CD14-positive monocyte (primary cell): Measurements from ENCODE around the gene SPX. TPM values are rescaled to one million over a fixed set of nuclear protein-coding genes. Genes with fewer than 3 reads are reported as not detected.

ENCODE experiments used
- DNase-seq, 3 donors: peaks; one replicate each; pipeline ENCODE4 v3.0.0-alpha.2; 2011 to 2022
- H2AFZ ChIP-seq: 2 replicates; pipeline ENCODE4 v1.6.0; 2012; ENCODE audit warnings: mild to moderate bottlenecking, low read depth, low read length, inconsistent platforms; ENCODE audit not compliant: insufficient read depth, poor library complexity, severe bottlenecking
- H3K27ac ChIP-seq, 2 donors: 1 replicate in 1 of 2; 2 replicates in 1 of 2; pipeline ENCODE4 v1.5.1; 2012 to 2013; ENCODE audit warnings: low read length in 2 of 2, control low read depth in 1 of 2, inconsistent platforms in 1 of 2, low read depth in 1 of 2, mild to moderate bottlenecking in 1 of 2
- H3K27me3 ChIP-seq, 2 donors: one replicate each; pipeline versions ENCODE4 v1.6.0 to v1.6.1; 2011 to 2013; ENCODE audit warnings: low read length in 2 of 2; ENCODE audit not compliant: control insufficient read depth in 2 of 2, insufficient read depth in 2 of 2
- H3K36me3 ChIP-seq, 2 donors: replicated peaks in 1 of 2; 1 replicate in 1 of 2; 2 replicates in 1 of 2; pipeline versions ENCODE4 v1.5.1 to v1.6.1; 2012 to 2013; ENCODE audit warnings: low read length in 2 of 2, control low read depth in 1 of 2, inconsistent platforms in 1 of 2, mild to moderate bottlenecking in 1 of 2; ENCODE audit not compliant: insufficient read depth in 2 of 2, control insufficient read depth in 1 of 2
- H3K4me1 ChIP-seq, 2 donors: 1 replicate in 1 of 2; 2 replicates in 1 of 2; pipeline versions ENCODE4 v1.5.1 to v1.6.1; 2012 to 2013; ENCODE audit warnings: low read length in 2 of 2, control low read depth in 1 of 2, inconsistent platforms in 1 of 2, mild to moderate bottlenecking in 1 of 2, moderate library complexity in 1 of 2; ENCODE audit not compliant: insufficient read depth in 2 of 2, control insufficient read depth in 1 of 2
- H3K4me2 ChIP-seq: replicated peaks from 2 replicates; pipeline ENCODE3; 2012; ENCODE audit warnings: low read length, moderate library complexity, mild to moderate bottlenecking; ENCODE audit not compliant: poor library complexity, severe bottlenecking; ENCODE audit errors: extremely low read depth
- H3K4me3 ChIP-seq, 3 experiments: fragments of 200-600 bp in 1 of 3; sonication (generic) in 1 of 3; replicated peaks in 1 of 3; 1 replicate in 2 of 3; 2 replicates in 1 of 3; pipeline ENCODE4 v1.5.1; 2011 to 2013; ENCODE audit warnings: low read length in 3 of 3, mild to moderate bottlenecking in 3 of 3, control low read depth in 2 of 3, low read depth in 2 of 3, inconsistent platforms in 1 of 3, moderate library complexity in 1 of 3
- H3K79me2 ChIP-seq: 2 replicates; pipeline ENCODE4 v1.6.0; 2012; ENCODE audit warnings: mild to moderate bottlenecking, control low read depth, inconsistent platforms, low read length, moderate library complexity; ENCODE audit not compliant: insufficient read depth
- H3K9ac ChIP-seq: 2 replicates; pipeline ENCODE4 v1.6.0; 2017; ENCODE audit warnings: low read length, mild to moderate bottlenecking; ENCODE audit not compliant: insufficient read depth, poor library complexity, severe bottlenecking
- H3K9me3 ChIP-seq, 2 donors: replicated peaks in 1 of 2; 1 replicate in 1 of 2; 2 replicates in 1 of 2; pipeline versions ENCODE4 v1.5.1 to v1.6.1; 2012 to 2013; ENCODE audit warnings: low read length in 2 of 2, control low read depth in 1 of 2; ENCODE audit not compliant: control insufficient read depth in 1 of 2, insufficient read depth in 1 of 2
- H4K20me1 ChIP-seq: 2 replicates; pipeline ENCODE4 v1.6.0; 2012; ENCODE audit warnings: mild to moderate bottlenecking, low read length, control low read depth, moderate library complexity; ENCODE audit not compliant: insufficient read depth
- H3K27ac Mint-ChIP-seq, 7 donors: one replicate each; pipeline ENCODE4 v1.8.0; 2020; ENCODE audit warnings: mild to moderate bottlenecking in 7 of 7, mixed read lengths in 7 of 7, moderate library complexity in 6 of 7, inconsistent platforms in 2 of 7
- H3K27me3 Mint-ChIP-seq, 3 donors: one replicate each; pipeline ENCODE4 v1.8.0; 2021 to 2022; ENCODE audit warnings: low read depth in 3 of 3, mild to moderate bottlenecking in 3 of 3, mixed read lengths in 3 of 3, moderate library complexity in 3 of 3, inconsistent platforms in 1 of 3
- H3K36me3 Mint-ChIP-seq, 2 donors: one replicate each; pipeline ENCODE4 v1.8.0; 2020; ENCODE audit warnings: mixed read lengths in 2 of 2, inconsistent platforms in 1 of 2, mild to moderate bottlenecking in 1 of 2
- H3K4me1 Mint-ChIP-seq: one replicate; pipeline ENCODE4 v1.8.0; 2020; ENCODE audit warnings: mild to moderate bottlenecking, mixed read lengths
- H3K4me3 Mint-ChIP-seq, 2 donors: one replicate each; pipeline ENCODE4 v1.8.0; 2020; ENCODE audit warnings: mild to moderate bottlenecking in 2 of 2, mixed read lengths in 2 of 2, moderate library complexity in 1 of 2
- H3K9me3 Mint-ChIP-seq, 7 donors: one replicate each; pipeline ENCODE4 v1.8.0; 2020 to 2022; ENCODE audit warnings: mixed read lengths in 7 of 7, mild to moderate bottlenecking in 6 of 7, moderate library complexity in 6 of 7, inconsistent platforms in 2 of 7
- WGBS: methylation state at CpG from one replicate; pipeline ENCODE4 v1.1.5; 2013; ENCODE audit warnings: missing lambda C conversion rate; ENCODE audit not compliant: insufficient coverage; 5-methylcytosine and 5-hydroxymethylcytosine counted together
- intact Hi-C, 2 donors: fragments of 100-400 bp; cut with micrococcal nuclease; formaldehyde crosslinking; loops; one replicate each; pipeline versions ENCODE4 v1.15.0 to v1.15.1; 2023
- polyA plus RNA-seq, 3 donors: library from polyadenylated mRNA; depleted of rRNA in 1 of 3; unstranded in 2 of 3; stranded (reverse) in 1 of 3; fragments of 300-500 nt in 2 of 3; fragments of >200 nt in 1 of 3; fragmentation: Illumina TruSeq in 2 of 3; gene quantifications; 1 replicate in 2 of 3; 2 replicates in 1 of 3; pipeline ENCODE4 v1.2.3, GENCODE V29; 2012 to 2021
- TF ChIP-seq, protein P1 (sequence below): fragments of 200-600 bp; IDR thresholded peaks from one replicate; pipeline ENCODE4 v1.8.0; 2022; ENCODE audit warnings: antibody characterized with exemption, mild to moderate bottlenecking

SPX gene
- polyA plus RNA-seq, 3 donors: 0.21 TPM; not detected in 2

DNA sequence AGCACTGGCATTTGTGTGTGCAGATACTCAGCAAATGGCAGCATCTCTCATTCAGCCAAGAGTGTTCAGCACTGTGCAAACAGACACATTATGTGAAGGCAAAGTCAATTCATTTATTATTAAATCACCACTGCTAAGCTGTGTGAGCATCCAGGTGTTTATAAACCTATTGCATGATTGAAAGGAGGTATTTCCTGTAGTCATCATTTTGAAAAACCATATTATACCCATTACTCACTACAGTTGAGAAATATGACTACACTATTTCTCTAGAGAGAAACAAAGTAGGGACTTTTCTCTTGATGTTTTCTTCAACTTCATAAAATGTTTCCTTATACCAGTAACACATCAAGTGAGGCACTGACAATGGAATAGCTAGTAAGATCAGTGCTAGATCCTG lies 13.7 kb downstream of the SPX start:
- peaks cover 0 to 3% (median 2%) of the 10 kb centered on the region in 3 donors for H3K27me3 Mint-ChIP-seq
- Histone ChIP-seq H2AFZ (no peak overlapping the region), H3K4me1 (no peaks in the 10 kb centered on the region), H4K20me1 (no peaks in the 10 kb centered on the region), H3K9me3 (no peaks in the 10 kb centered on the region), H3K4me3 (no peak overlapping the region), H3K9ac (no peak overlapping the region), H3K4me2 (no peak overlapping the region), H3K79me2 (no peaks in the 10 kb centered on the region), H3K36me3 (no peaks in the 10 kb centered on the region), H3K27ac (no peak overlapping the region), H3K27me3 (no peaks in the 10 kb centered on the region)
- no peak overlapping the region for H3K4me3 Mint-ChIP-seq
- intact Hi-C loops: no loop called here
- H3K9me3 Mint-ChIP-seq: no peaks in the 10 kb centered on the region
- DNase-seq: no peak
- no peaks in the 10 kb centered on the region for H3K36me3 Mint-ChIP-seq
- TF ChIP-seq, protein P1, sequence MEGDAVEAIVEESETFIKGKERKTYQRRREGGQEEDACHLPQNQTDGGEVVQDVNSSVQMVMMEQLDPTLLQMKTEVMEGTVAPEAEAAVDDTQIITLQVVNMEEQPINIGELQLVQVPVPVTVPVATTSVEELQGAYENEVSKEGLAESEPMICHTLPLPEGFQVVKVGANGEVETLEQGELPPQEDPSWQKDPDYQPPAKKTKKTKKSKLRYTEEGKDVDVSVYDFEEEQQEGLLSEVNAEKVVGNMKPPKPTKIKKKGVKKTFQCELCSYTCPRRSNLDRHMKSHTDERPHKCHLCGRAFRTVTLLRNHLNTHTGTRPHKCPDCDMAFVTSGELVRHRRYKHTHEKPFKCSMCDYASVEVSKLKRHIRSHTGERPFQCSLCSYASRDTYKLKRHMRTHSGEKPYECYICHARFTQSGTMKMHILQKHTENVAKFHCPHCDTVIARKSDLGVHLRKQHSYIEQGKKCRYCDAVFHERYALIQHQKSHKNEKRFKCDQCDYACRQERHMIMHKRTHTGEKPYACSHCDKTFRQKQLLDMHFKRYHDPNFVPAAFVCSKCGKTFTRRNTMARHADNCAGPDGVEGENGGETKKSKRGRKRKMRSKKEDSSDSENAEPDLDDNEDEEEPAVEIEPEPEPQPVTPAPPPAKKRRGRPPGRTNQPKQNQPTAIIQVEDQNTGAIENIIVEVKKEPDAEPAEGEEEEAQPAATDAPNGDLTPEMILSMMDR: no peak
- no peaks in the 10 kb centered on the region for H3K4me1 Mint-ChIP-seq
- H3K27ac Mint-ChIP-seq: no peak overlapping the region

DNA sequence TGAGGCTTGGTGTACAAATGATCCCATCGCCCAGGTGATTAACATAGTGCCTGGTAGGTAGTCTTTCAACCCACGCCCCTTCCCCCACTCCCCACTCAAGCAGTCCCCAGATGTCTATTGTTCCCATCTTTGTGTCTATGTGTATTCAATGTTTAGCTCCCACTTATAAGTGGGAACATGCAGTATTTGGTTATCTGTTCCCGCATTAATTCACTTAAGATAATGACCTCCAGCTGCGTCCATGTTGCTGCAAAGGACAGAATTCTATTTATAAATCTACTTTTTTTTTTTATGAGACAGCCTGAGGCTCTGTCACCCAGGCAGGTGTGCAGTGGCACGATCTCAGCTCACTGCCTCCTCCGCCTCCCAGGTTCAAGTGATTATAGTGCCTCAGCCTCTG lies 15.7 kb downstream of the SPX start:
- whole genome bisulfite sequencing: 100% methylated on average over 1 of the region's 6 CpGs
- H3K36me3 Mint-ChIP-seq: no peaks in the 10 kb centered on the region
- no peak overlapping the region for H3K27ac Mint-ChIP-seq

More for the DNA sequence above, 15.7 kb downstream of the SPX start:
- H3K9me3 ChIP-seq: no peaks in the 10 kb centered on the region
- Mint-ChIP-seq H3K4me1 (no peaks in the 10 kb centered on the region), H3K4me3 (no peak overlapping the region), H3K27me3 (peaks cover 0 to 3% (median 2%) of the 10 kb centered on the region in 3 donors), H3K9me3 (no peaks in the 10 kb centered on the region)
- no peak overlapping the region for H2AFZ ChIP-seq
- no peak overlapping the region for H3K9ac ChIP-seq
- H3K27me3 ChIP-seq: no peaks in the 10 kb centered on the region
- DNase-seq: no peak
- H3K36me3 ChIP-seq: no peaks in the 10 kb centered on the region
- H4K20me1 ChIP-seq: no peaks in the 10 kb centered on the region
- no peak overlapping the region for H3K4me2 ChIP-seq
- no peaks in the 10 kb centered on the region for H3K4me1 ChIP-seq
- no peak overlapping the region for H3K27ac ChIP-seq
- TF ChIP-seq, protein P1: no peak
- intact Hi-C loops: no loop called here
- no peaks in the 10 kb centered on the region for H3K79me2 ChIP-seq
- H3K4me3 ChIP-seq: no peak overlapping the region
